Neutrophil (primary cell): ENCODE results near the gene PSMA6.
A peak's percentile ranks its signal among the peaks of the same experiment; 100 is the strongest.

Experiments used
- H3K27ac ChIP-seq: fragments of 200-600 bp; sonication (generic); 2 replicates; pipeline ENCODE4 v1.5.1; 2016; ENCODE audit warnings: mild to moderate bottlenecking, moderate library complexity
- H3K27me3 ChIP-seq: fragments of 200-600 bp; sonication (generic); 2 replicates; pipeline ENCODE4 v1.6.0; 2016; ENCODE audit warnings: mild to moderate bottlenecking
- H3K36me3 ChIP-seq: fragments of 200-600 bp; sonication (generic); 2 replicates; pipeline ENCODE4 v1.5.1; 2017
- H3K4me1 ChIP-seq, 2 experiments: fragments of 200-600 bp in 1 of 2; sonication (generic) in 1 of 2; 1 replicate in 1 of 2; 2 replicates in 1 of 2; pipeline versions ENCODE4 v1.5.1 to v1.6.1; 2013 to 2016; ENCODE audit warnings: low read depth in 1 of 2, low read length in 1 of 2, mild to moderate bottlenecking in 1 of 2, moderate library complexity in 1 of 2; ENCODE audit not compliant: control insufficient read depth in 1 of 2, insufficient read depth in 1 of 2
- H3K4me3 ChIP-seq, 2 experiments: fragments of 200-600 bp in 1 of 2; sonication (generic) in 1 of 2; 1 replicate in 1 of 2; 2 replicates in 1 of 2; pipeline ENCODE4 v1.5.1; 2013 to 2016; ENCODE audit warnings: low read depth in 1 of 2, low read length in 1 of 2, mild to moderate bottlenecking in 1 of 2, moderate library complexity in 1 of 2
- H3K9me3 ChIP-seq: fragments of 200-600 bp; sonication (generic); 2 replicates; pipeline ENCODE4 v1.5.1; 2016
- TF ChIP-seq, protein P1 (sequence below): fragments of 200-600 bp; sonication (generic); IDR thresholded peaks from 2 replicates; pipeline ENCODE4 v1.5.1; 2016; ENCODE audit warnings: antibody characterized with exemption

The PSMA6 gene

DNA sequence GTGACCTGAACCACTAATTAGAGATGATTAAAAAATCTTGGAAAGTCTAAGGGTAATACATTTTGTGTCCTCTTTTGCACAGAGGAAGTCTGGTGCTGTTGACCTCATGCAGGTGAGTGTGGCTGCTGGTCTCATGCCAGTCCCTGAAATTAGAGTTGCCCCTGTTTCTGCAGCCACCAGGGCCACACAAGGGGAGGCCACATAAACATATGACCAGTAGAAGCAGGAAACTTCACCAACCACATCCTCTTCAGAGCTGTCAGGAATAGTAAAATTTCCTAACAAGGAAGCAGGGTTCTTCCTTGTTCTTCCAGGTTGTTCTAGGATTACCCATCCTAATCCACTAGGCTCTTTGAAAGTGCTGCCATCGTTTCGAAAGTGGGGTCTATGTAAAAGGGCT, 28.3 kb downstream of the PSMA6 start:
- Histone ChIP-seq H3K36me3 (peaks cover 35% of the 10 kb centered on the region), H3K4me1 (peaks cover 5 to 6% of the 10 kb centered on the region in 2 experiments), H3K27ac (peak overlapping the region; percentile 18), H3K9me3 (no peaks in the 10 kb centered on the region), H3K4me3 (no peak overlapping the region), H3K27me3 (no peaks in the 10 kb centered on the region)
- TF ChIP-seq, protein P1, sequence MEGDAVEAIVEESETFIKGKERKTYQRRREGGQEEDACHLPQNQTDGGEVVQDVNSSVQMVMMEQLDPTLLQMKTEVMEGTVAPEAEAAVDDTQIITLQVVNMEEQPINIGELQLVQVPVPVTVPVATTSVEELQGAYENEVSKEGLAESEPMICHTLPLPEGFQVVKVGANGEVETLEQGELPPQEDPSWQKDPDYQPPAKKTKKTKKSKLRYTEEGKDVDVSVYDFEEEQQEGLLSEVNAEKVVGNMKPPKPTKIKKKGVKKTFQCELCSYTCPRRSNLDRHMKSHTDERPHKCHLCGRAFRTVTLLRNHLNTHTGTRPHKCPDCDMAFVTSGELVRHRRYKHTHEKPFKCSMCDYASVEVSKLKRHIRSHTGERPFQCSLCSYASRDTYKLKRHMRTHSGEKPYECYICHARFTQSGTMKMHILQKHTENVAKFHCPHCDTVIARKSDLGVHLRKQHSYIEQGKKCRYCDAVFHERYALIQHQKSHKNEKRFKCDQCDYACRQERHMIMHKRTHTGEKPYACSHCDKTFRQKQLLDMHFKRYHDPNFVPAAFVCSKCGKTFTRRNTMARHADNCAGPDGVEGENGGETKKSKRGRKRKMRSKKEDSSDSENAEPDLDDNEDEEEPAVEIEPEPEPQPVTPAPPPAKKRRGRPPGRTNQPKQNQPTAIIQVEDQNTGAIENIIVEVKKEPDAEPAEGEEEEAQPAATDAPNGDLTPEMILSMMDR, result no peak

DNA sequence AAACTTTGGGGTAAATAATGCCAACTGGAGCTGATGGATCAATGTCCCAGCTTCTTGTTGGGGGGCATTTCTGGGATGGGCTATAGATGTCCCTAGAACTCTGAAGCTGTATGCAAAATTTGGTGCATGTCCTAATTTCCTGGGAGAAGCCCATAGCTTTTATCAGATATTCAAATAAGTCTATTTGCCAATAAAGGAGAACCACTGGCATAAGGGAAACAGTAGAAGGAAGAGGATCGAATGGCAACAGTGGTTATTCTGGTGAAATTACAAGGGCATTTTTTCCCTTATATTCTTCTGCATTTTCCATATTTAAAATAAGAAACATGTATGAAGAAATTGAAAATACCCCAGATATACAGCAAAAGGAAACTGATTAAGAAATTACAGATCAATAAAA, 34.2 kb downstream of the PSMA6 start:
- no peaks in the 10 kb centered on the region for H3K9me3 ChIP-seq
- no peaks in the 10 kb centered on the region for H3K4me1 ChIP-seq
- no peaks in the 10 kb centered on the region for H3K36me3 ChIP-seq
- no peak overlapping the region for H3K27ac ChIP-seq
- H3K4me3 ChIP-seq, result no peak overlapping the region
- TF ChIP-seq, protein P1, result no peak
- no peaks in the 10 kb centered on the region for H3K27me3 ChIP-seq

- H3K27me3 ChIP-seq, result no peaks in the 10 kb centered on the region
- H3K4me1 ChIP-seq, result peaks cover 44 to 49% of the 10 kb centered on the region in 2 experiments
- no peak overlapping the region for H3K4me3 ChIP-seq
- no peaks in the 10 kb centered on the region for H3K9me3 ChIP-seq
- TF ChIP-seq, protein P1, result no peak
- peak overlapping the region; percentile 55 for H3K27ac ChIP-seq
- no peaks in the 10 kb centered on the region for H3K36me3 ChIP-seq
Measured at GRCh38 chr14:35331605-35332516, 39.7 kb downstream of the PSMA6 start.

- Histone ChIP-seq H3K9me3 (no peaks in the 10 kb centered on the region), H3K4me1 (peaks cover 52 to 57% of the 10 kb centered on the region in 2 experiments), H3K36me3 (no peaks in the 10 kb centered on the region), H3K27ac (peak overlapping the region; percentile 55), H3K4me3 (no peak overlapping the region), H3K27me3 (no peaks in the 10 kb centered on the region)
- TF ChIP-seq, protein P1, result no peak
Measured at GRCh38 chr14:35332517-35333263, 40.5 kb downstream of the PSMA6 start.

DNA sequence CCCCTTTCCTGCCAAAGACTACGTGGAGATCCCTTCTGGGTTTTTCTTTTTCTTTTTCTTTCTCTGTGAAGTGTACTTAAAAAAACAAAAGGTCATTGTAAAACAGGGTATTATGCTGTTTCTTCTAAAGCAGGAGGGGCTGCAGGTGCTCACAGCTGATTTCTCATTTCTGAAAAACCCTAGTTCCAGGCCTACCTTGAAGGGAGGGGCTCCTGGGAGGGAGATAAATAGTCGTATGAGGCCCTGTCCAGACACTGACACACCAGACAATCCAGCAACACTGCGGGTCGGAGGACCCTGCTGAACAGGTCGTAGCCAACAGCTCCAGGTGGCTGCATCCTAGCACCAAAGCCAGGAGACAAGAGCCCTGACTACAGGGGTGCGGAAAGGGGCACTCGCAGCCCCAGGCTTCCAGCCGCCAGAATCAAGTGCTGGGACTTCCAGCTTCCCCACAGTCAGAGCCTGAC, 41.1 kb downstream of the PSMA6 start:
- Histone ChIP-seq H3K9me3 (no peaks in the 10 kb centered on the region), H3K27me3 (no peaks in the 10 kb centered on the region), H3K4me1 (peaks cover 58 to 62% of the 10 kb centered on the region in 2 experiments), H3K36me3 (no peaks in the 10 kb centered on the region), H3K4me3 (no peak overlapping the region), H3K27ac (peak overlapping the region; percentile 55)
- TF ChIP-seq, protein P1, result no peak
